Brain pericyte (primary cell): Measurements from ENCODE around the gene JCAD.
"Not testable (repeated sequence)": the region's sequence is repeated elsewhere in the genome, so short reads cannot be mapped to it uniquely, and the experiment has no call there.

ENCODE experiments used
- DNase-seq: peaks from one replicate; pipeline ENCODE4 v3.0.0-alpha.2; 2012; ENCODE audit warnings: low read depth, low spot score

Gene JCAD

DNA sequence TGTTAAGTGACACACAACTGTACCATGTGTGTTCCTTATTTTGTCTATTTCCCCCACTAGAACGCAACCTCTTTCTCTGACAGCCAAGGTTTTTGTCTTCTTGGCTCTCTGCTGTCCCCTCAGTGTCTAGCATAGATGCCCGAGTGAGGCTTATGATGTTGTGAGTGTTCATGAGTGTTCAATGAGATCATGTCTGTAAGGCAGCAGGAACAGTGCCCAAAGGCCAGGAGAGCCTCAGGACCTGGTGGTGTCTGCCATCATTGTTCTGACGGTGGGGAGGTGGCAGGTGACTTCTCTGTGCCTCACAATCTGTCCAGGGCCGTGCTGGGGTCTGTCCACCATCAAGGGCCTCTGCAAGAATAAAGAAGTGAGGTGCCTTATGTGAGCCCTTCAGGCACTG is 66.5 kb downstream of the JCAD start:
- DNase-seq, result no peak

DNA sequence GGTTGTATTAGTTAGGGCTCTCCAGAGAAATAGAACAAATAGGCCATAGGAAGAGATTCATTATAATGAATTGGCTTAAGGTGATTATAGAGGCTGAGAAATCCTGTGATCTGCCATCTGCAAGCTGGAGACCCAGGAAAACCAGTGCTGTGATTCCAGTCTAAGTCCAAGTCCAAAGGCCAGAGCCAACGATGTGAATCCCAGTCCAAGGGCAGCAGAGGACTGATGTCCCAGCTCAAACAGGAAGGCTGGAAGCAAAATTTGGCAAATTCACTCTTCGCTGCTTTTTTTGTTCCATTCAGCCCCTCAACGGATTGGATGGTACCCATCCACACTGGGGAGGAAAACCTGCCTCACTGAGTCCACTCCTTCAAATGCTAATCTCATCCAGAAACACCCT is 68.0 kb downstream of the JCAD start:
- no peak for DNase-seq

DNA sequence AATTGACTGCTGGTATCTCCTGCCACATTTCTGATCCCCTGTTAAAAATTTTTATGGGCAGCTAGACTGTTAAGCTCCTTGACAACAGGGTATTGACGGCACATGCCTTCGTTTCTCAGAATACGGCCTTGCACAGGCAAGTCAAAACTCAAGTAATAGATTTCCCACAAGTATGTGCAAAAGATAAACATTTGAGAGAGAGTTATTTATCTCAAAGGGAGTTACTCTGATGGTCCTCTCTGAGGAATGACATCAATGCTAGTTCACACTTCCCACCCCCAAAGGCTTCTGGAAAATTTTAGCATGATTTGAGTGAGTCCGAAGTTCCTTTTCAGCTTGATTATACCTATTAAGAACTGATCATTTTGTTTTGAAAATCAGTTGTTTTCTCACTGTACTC is 71.9 kb downstream of the JCAD start:
- DNase-seq, result no peak

DNA sequence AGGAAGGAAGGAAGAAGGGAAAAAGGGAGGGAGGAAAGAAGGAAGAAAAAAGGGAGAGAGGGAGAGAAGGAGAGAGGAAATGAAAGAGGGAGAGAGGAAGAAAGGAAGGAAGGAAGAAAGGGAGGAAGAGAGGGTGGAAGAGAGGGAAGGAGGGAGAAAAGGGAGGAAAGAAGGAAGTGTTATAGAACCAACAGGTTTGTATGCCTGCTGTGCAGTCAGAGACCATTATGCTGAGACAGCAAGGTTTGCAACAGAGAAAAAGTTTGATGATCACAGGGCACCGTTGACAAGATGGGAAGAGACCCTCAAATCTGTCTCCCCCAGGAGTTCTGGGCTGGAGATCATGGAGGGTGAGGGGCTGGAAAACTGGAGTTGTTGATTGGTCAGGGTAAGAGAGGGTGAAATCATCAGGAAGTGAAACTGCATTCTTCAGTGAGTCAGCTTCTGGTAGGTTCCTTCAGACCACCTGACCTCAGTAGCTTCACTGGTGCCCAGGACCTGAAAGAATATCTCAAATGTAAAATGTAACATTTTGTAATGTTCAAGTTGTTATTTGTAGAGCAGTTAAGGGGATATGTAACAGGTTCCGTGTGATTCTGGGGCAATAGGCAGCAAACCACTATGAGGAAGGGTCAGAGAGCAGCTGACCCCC is 76.3 kb downstream of the JCAD start:
- no peak for DNase-seq

DNA sequence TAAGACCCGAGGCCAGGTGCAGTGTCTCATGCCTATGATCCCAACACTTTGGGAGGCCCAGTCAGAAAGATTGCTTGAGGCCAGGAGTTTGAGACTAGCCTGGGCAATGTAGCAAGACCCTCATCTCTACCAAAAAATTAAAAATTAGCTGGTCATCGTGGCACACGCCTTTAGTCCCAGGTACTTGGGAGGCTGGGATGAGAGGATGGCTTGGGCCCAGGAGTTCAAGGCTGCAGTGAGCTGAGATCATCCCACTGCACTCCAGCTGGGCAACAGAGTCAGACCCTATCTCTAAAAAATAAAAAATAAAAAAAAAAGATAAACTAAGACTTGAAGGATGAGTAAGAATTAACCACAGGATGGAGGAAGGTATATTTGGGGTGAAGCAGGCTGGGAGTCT is 77.9 kb downstream of the JCAD start:
- no peak for DNase-seq

DNA sequence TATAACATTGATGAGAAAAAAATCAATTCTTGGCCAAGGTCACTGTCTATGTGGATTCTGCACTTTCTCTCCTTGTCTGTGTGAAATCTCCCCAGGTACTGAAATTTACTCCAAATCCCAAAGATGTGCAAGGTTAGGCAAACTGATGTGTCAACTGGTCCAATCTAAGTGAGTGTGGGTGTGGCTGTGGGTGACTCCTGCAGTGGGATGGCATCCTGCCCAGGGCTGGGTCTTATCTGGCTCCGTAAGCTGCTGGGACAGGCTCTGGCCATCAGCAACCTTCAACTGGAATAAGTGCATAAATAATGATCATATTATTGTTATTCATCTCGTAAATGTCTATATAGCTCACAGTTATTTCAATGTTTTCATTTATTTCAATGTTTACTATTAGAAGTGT is 79.3 kb downstream of the JCAD start:
- no peak for DNase-seq

DNA sequence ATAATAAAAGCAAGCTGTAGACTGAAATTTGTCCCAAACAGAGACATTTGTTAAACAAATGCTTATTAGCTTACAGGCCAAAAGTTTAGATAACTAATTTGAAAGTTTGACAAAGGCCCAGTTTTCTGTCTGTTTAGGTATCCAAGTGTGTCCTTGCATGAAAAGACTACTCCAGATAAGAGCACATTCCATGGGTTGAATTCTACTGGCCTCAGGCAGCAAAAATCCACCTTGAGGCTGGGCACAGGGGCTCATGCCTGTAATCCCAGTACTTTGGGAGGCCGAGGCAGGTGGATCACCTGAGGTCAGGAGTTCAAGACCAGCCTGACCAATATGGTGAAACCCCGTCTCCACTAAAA is 80.0 kb downstream of the JCAD start:
- DNase-seq, result not testable (repeated sequence)

- DNase-seq, result no peak
These were observed 82.2 kb downstream of the JCAD start for GRCh38 chr10:29977171-29977570.

DNA sequence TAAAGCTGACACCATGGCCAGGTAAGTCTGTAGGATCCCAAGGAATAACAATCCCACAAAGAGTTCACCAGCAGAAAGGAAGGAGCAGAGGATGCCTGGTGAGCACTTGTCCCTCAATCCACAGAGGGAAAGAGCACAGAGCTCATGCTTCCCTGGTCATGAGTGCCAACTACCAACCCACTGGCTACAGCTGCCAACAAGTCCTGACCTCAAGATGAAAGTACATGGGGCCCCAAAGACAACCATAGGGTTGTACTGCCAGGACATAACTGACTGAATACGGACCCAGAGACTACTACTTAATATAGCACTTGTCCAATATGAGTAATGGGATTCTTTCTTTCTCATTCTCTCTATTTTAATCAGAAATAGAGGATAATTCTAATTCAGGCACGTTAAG is 83.3 kb downstream of the JCAD start:
- DNase-seq, result no peak

DNA sequence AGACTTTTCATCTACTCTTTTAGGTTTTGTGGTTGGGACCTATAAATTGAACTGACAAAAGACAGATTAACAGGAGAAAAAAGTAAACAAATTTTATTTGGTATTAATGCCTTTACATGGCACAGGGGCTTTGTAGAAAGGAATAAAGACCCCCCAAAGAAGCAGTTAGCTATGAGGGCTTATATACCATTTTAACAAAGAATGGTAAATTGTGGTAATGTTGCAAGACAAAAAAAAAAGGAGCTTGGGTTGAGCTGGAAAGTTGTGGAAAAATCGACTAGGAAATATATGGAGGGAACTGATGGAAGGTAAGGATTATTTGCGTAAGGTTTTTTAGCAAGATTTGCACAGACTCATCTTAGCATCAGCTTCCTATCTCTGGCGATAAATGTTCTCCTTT is 84.6 kb downstream of the JCAD start:
- DNase-seq, result no peak

- no peak for DNase-seq
These were observed 85.5 kb downstream of the JCAD start for GRCh38 chr10:29973921-29974320.

- DNase-seq, result no peak
These were observed 88.8 kb downstream of the JCAD start for GRCh38 chr10:29970576-29970975.

- DNase-seq, result no peak
These were observed 89.4 kb downstream of the JCAD start for GRCh38 chr10:29970012-29970396.

- no peak for DNase-seq
These were observed 90.0 kb downstream of the JCAD start for GRCh38 chr10:29969255-29970011.

- no peak for DNase-seq
These were observed 90.8 kb downstream of the JCAD start for GRCh38 chr10:29968585-29968984.

DNA sequence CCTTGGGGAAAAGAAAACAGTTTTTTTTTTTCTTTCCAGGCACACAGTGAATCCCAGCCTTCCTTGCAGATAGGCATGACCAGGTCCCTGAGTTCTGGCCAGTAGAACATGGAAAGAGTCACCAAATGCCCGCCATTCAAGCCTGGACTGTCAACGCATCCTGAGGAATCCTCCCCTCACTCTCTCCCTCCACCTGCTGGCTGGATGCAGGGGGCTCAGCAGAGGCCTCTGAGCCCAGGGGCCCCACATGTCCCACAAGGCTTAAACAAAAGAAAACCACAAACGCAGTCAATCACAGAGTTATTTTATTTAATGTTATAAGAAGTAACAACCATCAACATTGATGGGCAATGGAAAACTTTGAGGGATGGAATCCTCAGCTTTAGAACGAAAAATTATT is 93.1 kb downstream of the JCAD start:
- DNase-seq, result no peak
